Measurements from ENCODE around the gene TAS2R50.

The TAS2R50 gene

DNA sequence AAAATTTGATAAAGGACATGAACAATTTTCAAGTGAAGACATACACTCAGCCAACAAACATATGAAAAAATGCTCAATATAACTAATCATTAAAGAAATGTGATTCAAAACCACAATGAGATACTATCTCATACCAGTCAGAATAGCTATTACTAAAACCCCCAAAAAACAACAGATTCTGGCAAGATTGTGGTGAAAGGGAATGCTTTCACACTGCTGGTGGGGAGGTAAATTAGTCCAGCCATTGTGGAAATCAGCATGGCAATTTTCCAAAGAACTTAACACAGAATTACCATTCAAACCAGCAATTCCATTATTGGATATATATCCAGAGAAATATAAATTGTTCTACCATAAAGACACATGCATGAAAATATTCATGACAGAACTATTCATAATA lies 29.0 kb downstream of the TAS2R50 start:
- in situ Hi-C loops (cut with HindIII; ENCODE audit: low sequenced_read_pairs), result no loop called here

DNA sequence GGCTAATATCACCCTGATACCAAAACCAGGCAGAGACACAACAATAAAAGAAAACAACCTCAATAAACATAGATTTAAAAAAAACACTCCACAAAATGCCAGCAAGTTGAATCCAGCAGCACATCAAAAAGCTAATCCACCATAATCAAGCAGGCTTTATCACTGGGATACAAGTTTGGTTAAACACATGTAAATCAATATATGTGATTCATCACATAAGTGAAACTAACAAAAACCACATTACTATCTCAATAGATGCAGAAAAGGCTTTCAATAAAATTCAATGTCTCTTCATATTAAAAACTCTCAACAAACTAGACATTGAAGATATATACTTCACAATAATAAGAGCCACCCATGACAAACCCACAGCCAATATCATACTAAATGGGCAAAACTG lies 30.6 kb downstream of the TAS2R50 start:
- in situ Hi-C loops (cut with HindIII; ENCODE audit: low sequenced_read_pairs), result no loop called here

DNA sequence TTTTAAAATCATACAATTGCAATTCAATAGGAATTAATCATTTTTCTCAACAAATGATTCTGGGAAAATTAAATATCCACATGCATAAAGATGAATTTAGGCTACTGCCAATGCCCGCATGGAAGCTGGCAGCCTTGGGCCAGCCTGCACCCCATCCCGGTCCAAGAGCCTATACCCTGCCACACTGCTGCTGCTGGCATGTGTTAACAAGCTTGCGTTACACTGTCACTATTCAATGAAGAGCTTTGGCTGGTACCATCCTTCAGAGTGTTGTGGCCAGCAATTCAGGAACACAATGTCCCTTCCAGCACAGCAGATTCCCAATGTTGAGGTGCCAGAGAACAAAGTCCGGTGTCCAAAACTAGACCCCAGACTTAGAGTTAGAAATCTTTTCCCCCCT lies 34.1 kb downstream of the TAS2R50 start:
- in situ Hi-C loops (cut with HindIII; ENCODE audit: low sequenced_read_pairs), result no loop called here

DNA sequence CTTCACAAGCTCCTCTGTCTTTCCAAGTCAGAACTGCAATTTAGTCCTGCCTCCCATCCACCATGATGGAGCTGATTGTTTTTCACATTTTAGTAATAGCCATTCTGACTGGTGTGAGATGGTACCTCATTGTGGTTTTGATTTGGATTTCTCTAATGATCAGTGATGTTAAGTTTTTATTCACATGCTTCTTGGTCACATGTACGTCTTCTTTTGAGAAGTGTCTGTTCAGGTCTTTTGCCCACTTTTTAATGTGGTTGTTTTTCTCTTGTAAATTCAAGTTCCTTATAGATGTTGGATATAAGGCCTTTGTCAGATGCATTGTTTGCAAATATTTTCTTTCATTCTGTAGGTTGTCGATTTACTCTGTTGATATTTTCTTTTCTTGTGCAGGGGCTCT lies 43.5 kb downstream of the TAS2R50 start:
- in situ Hi-C loops (cut with HindIII; ENCODE audit: low sequenced_read_pairs), result no loop called here

DNA sequence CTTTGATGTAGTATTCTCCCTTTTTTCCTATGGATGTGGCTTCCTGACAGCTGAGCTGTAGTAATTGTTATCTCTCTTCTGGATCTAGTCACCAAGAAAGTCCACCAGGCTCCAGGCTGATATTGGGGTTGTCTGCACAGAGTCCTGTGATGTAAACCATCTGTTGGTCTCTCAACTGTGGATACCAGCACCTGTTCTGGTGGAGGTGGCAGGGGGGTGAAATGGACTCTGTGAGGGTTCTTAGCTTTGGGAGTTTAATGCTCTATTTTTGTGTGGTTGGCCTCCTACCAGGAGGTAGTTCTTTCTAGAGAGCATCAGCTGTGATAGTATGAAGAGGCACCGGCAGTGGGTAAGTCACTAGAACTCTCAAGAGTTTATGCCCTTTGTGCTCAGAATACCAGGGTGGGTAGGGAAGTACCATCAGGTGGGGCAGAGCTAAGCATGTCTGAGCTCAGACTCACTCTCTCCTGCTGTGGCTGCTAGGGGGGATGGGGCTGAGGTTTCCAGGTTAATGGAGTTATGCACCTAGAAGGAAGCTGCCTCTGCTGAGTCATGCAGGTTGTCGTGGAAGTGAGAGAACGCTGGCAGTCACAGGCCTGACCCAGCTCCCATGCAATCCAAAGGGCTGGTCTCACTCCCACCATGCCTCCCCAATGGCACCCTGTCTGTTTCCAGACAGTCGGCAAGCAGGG lies 44.6 kb downstream of the TAS2R50 start:
- in situ Hi-C loops (cut with HindIII; ENCODE audit: low sequenced_read_pairs), result no loop called here

DNA sequence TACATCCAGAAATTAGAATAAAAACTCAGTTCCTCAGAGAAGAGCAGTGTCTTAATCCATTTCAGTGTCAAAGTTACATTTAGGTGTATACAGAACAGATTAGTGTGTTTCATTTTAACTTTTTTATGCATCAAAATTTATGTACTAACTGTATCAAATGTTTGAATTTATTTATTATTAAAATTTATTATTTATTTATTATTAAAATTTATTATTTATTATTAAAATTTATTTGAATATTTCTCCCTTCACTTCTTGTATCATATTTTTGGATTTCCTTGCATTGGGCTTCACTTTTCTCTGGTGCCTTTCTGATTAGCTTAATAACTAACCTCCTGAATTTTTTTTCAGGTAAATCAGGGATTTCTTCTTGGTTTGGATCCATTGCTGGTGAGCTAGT lies 45.3 kb downstream of the TAS2R50 start:
- in situ Hi-C loops (cut with HindIII; ENCODE audit: low sequenced_read_pairs), result no loop called here

DNA sequence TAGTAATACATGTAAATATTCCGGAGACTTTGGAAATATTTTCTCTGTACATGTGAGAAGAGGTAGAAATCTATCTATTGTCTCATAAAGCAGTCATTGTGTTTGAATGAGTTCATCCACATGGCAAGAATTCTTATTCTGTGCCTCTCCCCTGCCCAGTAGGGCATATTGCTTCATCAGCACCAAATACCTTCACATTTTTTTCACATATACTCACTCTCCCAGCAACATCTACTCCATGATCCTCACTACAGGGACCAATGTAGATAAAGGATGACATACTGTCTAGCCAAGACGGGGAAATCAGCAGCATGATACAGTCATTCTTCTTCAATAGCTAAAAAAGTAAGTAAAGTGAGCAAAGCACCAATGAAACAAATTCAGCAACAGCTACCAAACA lies 46.3 kb downstream of the TAS2R50 start:
- in situ Hi-C loops (cut with HindIII; ENCODE audit: low sequenced_read_pairs), result no loop called here

DNA sequence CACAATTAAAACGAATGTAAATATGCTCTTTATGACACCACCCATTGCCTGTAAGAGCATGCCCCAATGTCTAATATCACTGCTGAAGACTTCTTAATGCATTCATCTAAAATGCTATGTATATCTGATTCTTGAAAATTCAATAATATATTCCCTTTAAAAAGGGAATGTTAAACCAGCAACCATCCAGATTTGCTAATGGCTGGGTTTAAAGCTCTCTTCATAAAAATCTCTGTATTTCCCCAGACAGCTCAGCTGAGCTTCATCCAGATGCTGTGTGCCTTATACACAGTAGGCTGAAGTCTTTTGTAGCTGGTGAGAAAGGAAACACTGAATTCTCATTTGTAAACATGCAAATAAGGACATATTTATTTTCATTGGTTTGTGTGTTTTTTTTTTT lies 47.5 kb downstream of the TAS2R50 start, which contains the start of gene TAS2R14:
Gene TAS2R14 (minus strand): TSS at position 101 of the 400 bp plus-strand sequence. CDS start 56 bp downstream, at position 45.
- in situ Hi-C loops (cut with HindIII; ENCODE audit: low sequenced_read_pairs), result no loop called here

DNA sequence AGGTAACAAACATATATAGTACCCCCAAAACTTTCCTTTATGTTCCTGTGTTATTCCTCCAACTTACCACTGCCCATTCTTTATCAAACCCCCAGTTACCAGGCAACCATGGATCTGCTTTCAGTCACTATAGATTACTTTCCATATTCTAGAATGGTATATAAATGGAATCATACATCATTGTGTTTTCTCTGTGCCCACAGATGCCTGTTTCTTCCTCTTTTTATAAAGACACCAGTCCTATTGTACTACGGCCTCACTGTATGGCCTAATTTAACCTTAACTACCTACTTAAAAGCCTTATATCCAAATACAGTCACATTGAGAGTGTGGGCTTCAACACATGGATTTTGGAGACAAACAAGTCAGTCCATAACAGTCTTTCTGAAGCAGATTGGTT lies 50.2 kb downstream of the TAS2R50 start:
- in situ Hi-C loops (cut with HindIII; ENCODE audit: low sequenced_read_pairs), result no loop called here
